SK-N-MC (cell line): ENCODE results near the gene FUT9.

ENCODE experiments used
- EZH2 ChIP-seq: fragments of 200-600 bp; sonication (generic); IDR thresholded peaks from one replicate; pipeline ENCODE4 v1.6.1; 2017; ENCODE audit warnings: antibody characterized with exemption
- FOXP2 ChIP-seq: optimal IDR thresholded peaks from 2 replicates; pipeline ENCODE3; 2011; ENCODE audit warnings: mild to moderate bottlenecking, moderate library complexity; ENCODE audit not compliant: insufficient read depth; ENCODE audit errors: extremely low read length, control extremely low read depth
- POLR2AphosphoS5 ChIP-seq: IDR thresholded peaks from 2 replicates; pipeline ENCODE4 v1.6.1; 2012; ENCODE audit warnings: mild to moderate bottlenecking, low read depth, low read length, borderline replicate concordance

- no peak for TF ChIP-seq POLR2AphosphoS5
- TF ChIP-seq EZH2 = no peak
- TF ChIP-seq FOXP2 = no peak
Measured at GRCh38 chr6:96014846-96015517, 792 bp upstream of the FUT9 start.
